Heart left ventricle (tissue), 16 donors: ENCODE data around the gene LPXN. TPM values are rescaled to one million over a fixed set of nuclear protein-coding genes. Genes with fewer than 3 reads are reported as not detected.

Experiments
- ATAC-seq, 4 donors: fragments of 200-7000 bp; cut with Tn5 transposase; one replicate each; pipeline ENCODE4 v1.9.1; 2020 to 2022; ENCODE audit warnings: moderate library complexity in 4 of 4, mild to moderate bottlenecking in 3 of 4, moderate number of reproducible peaks in 1 of 4
- DNase-seq, 5 donors: peaks; one replicate each; pipeline ENCODE4 v3.0.0-alpha.2; 2020
- H3K27ac ChIP-seq, 12 donors: fragments of 200-600 bp; sonication (generic) in 4 of 12; one replicate each; pipeline versions ENCODE4 v1.5.0 to v1.8.0; 2016 to 2022; ENCODE audit warnings: mild to moderate bottlenecking in 2 of 12
- H3K27me3 ChIP-seq, 9 donors: fragments of 200-600 bp; sonication (generic) in 2 of 9; one replicate each; pipeline versions ENCODE4 v1.5.1 to v1.8.0; 2016 to 2022; ENCODE audit warnings: mild to moderate bottlenecking in 3 of 9
- H3K36me3 ChIP-seq, 9 donors: fragments of 200-600 bp; sonication (generic) in 2 of 9; one replicate each; pipeline versions ENCODE4 v1.5.0 to v1.8.0; 2018 to 2022; ENCODE audit warnings: mild to moderate bottlenecking in 2 of 9
- H3K4me1 ChIP-seq, 12 donors: fragments of 200-600 bp; sonication (generic) in 4 of 12; one replicate each; pipeline versions ENCODE4 v1.5.0 to v1.8.0; 2016 to 2022; ENCODE audit warnings: mild to moderate bottlenecking in 3 of 12
- H3K4me3 ChIP-seq, 12 donors: fragments of 200-600 bp; sonication (generic) in 4 of 12; one replicate each; pipeline versions ENCODE4 v1.5.0 to v1.8.0; 2017 to 2022; ENCODE audit warnings: mild to moderate bottlenecking in 9 of 12, moderate library complexity in 4 of 12
- H3K9me3 ChIP-seq, 12 donors: fragments of 200-600 bp; sonication (generic) in 4 of 12; one replicate each; pipeline versions ENCODE4 v1.5.0 to v1.8.0; 2016 to 2022; ENCODE audit warnings: mild to moderate bottlenecking in 1 of 12
- CTCF ChIP-seq, 12 donors: fragments of 200-600 bp; sonication (generic) in 4 of 12; IDR thresholded peaks; one replicate each; pipeline versions ENCODE4 v1.5.0 to v1.8.0; 2018 to 2022; ENCODE audit warnings: antibody characterized with exemption in 12 of 12, mild to moderate bottlenecking in 5 of 12
- POLR2A ChIP-seq, 2 donors: fragments of 450-650 bp; IDR thresholded peaks; one replicate each; pipeline ENCODE4 v1.6.1; 2017; ENCODE audit warnings: antibody characterized with exemption in 2 of 2, mild to moderate bottlenecking in 2 of 2, moderate library complexity in 2 of 2
- WGBS, 4 donors: extraction: QIAGEN DNeasy Blood & Tissue Kit in 2 of 4; methylation state at CpG; one replicate each; pipeline versions ENCODE4 v1.1.5 to v1.1.7; 2013 to 2018; 5-methylcytosine and 5-hydroxymethylcytosine counted together
- intact Hi-C, 10 donors: fragments of 100-400 bp; cut with DNase I; formaldehyde crosslinking; loops; one replicate each; pipeline versions ENCODE4 v1.11.1 to v1.14.2; 2022
- polyA plus RNA-seq, 2 donors: library from polyadenylated mRNA; stranded (reverse); fragments of 200-250 nt; gene quantifications; one replicate each; pipeline ENCODE4 v1.2.3, GENCODE V29; 2013
- total RNA-seq, 9 donors: library from RNA; depleted of rRNA in 2 of 9; stranded (reverse); fragments of >200 nt in 2 of 9; fragmentation: NEBNext Ultra II Directional in 3 of 9; extraction: Animal tissue kit (Norgen Biotek cat#: 25700) in 3 of 9; gene quantifications; one replicate each; pipeline versions ENCODE4 v1.1.0 to v1.2.4, GENCODE V29; 2016 to 2023
- donor health status: ischemic (EF 13 %, LVEDD 7.1; RV severe dilation, severe dysfunction).
- donor health status: healthy with polysubstance abuse.
- donor health status: DM: no; HTN: yes; CAD: no.
- donor health status: DM: no; HTN: no; CAD: no.
- donor health status: ischemic (EF 25% LVEDD 6.9; RV normal size, moderate dysfunction).
- donor health status: ischemic (EF 25% LVEDD 5.7; RV mildly dilated, moderate dysfunction).
- donor health status: healthy.
- donor health status: DM: yes; HTN: yes; CAD: no.
- donor health status: ischemic (EF 35%, LVEDD 5.7; RV mildly dilated, moderate dysfunction).
- donor health status: nonischemic (EF 11% LVEDD 7.7; RV severe dilation, severe dysfunction).
- donor health status: DM: yes; HTN: yes; CAD: no.
- donor health status: PGD.
- donor health status: ischemic (EF 29% LVEDD 5.4; RV normal size, mild dysfunction).
- donor health status: nonischemic (EF 23%, LVEDD 6.1; RV moderate dilation, normal function).

The LPXN gene
- total and polyA plus RNA-seq, 11 donors: 1.8 to 19.8 (median 3.4) TPM

- Histone ChIP-seq H3K4me3 (no peak overlapping the region), H3K36me3 (no peaks in the 10 kb centered on the region), H3K9me3 (no peaks in the 10 kb centered on the region), H3K4me1 (no peaks in the 10 kb centered on the region), H3K27ac (no peak overlapping the region), H3K27me3 (no peaks in the 10 kb centered on the region)
- TF ChIP-seq POLR2A (IDR thresholded peaks at IDR 0.05): no peak
- no peak for TF ChIP-seq CTCF (IDR thresholded peaks at IDR 0.05)
- intact Hi-C loops: no loop called here
- WGBS, 4 donors: 73 to 78% (median 75%) methylated on average over 6 of the region's 6 CpGs
- ATAC-seq (no peak), DNase-seq (no peak)
These were observed 71.4 kb downstream of the LPXN start for GRCh38 chr11:58504232-58504631.

- Histone ChIP-seq H3K4me3 (no peak overlapping the region), H3K27ac (no peak overlapping the region), H3K9me3 (no peaks in the 10 kb centered on the region), H3K27me3 (no peaks in the 10 kb centered on the region), H3K4me1 (peaks cover 0 to 4% (median 0%) of the 10 kb centered on the region in 12 donors), H3K36me3 (no peaks in the 10 kb centered on the region)
- DNase-seq (no peak), ATAC-seq (no peak)
- 83 to 88% (median 86%) methylated on average over 4 of the region's 4 CpGs for whole genome bisulfite sequencing, 4 donors
- intact Hi-C loops: no loop called here
- TF ChIP-seq CTCF (IDR thresholded peaks at IDR 0.05) (no peak), POLR2A (IDR thresholded peaks at IDR 0.05) (no peak)
These were observed 72.2 kb downstream of the LPXN start for GRCh38 chr11:58503361-58503856.

GRCh38 chr11:58502004-58502403 lies 73.7 kb downstream of the LPXN start:
- intact Hi-C loops: no loop called here

GRCh38 chr11:58498464-58498863 lies 77.2 kb downstream of the LPXN start:
- H3K4me1 ChIP-seq: peaks cover 0 to 10% (median 0%) of the 10 kb centered on the region in 12 donors
- no peak overlapping the region for H3K27ac ChIP-seq
- 43 to 51% (median 48%) methylated on average over 2 of the region's 2 CpGs for WGBS, 4 donors
- H3K27me3 ChIP-seq: no peaks in the 10 kb centered on the region
- H3K4me3 ChIP-seq: no peak overlapping the region
- intact Hi-C loops: no loop called here
- TF ChIP-seq CTCF (IDR thresholded peaks at IDR 0.05) (no peak), POLR2A (IDR thresholded peaks at IDR 0.05) (no peak)
- H3K36me3 ChIP-seq: no peaks in the 10 kb centered on the region
- no peaks in the 10 kb centered on the region for H3K9me3 ChIP-seq
- DNase-seq: no peak
- ATAC-seq: no peak

More at GRCh38 chr11:58502004-58502403, 73.7 kb downstream of the LPXN start:
- H3K36me3 ChIP-seq: no peaks in the 10 kb centered on the region
- H3K4me1 ChIP-seq: peaks cover 0 to 10% (median 0%) of the 10 kb centered on the region in 12 donors
- no peak for TF ChIP-seq POLR2A (IDR thresholded peaks at IDR 0.05)
- TF ChIP-seq CTCF (IDR thresholded peaks at IDR 0.05): no peak
- ATAC-seq (no peak), DNase-seq (no peak)
- H3K4me3 ChIP-seq: no peak overlapping the region
- no peaks in the 10 kb centered on the region for H3K9me3 ChIP-seq
- H3K27me3 ChIP-seq: no peaks in the 10 kb centered on the region
- no peak overlapping the region for H3K27ac ChIP-seq
